B cell (primary cell): Measurements from ENCODE around the gene ZNF296. TPM values are rescaled to one million over a fixed set of nuclear protein-coding genes. Genes with fewer than 3 reads are reported as not detected.

Experiments
- ATAC-seq: fragments of 200-7000 bp; cut with Tn5 transposase; one replicate; pipeline ENCODE4 v1.10.0; 2021; ENCODE audit warnings: low read depth, mild to moderate bottlenecking, moderate number of reproducible peaks, moderate library complexity
- CTCF ChIA-PET: fragments of 350-600 bp; sonication (Branson Sonifier 250); formaldehyde crosslinking; loops from one replicate; lab custom pipeline; 2021; ENCODE audit warnings: antibody characterized with exemption, inconsistent platforms; lab: Charles Lee
- POLR2A ChIA-PET: fragments of 350-600 bp; sonication (Branson Sonifier 250); formaldehyde crosslinking; loops from one replicate; lab custom pipeline; 2021; ENCODE audit warnings: antibody characterized with exemption; lab: Charles Lee
- DNase-seq: peaks from one replicate; pipeline ENCODE4 v3.0.0; 2013
- H2AFZ ChIP-seq: 2 replicates; pipeline ENCODE4 v1.6.1; 2012; ENCODE audit warnings: mild to moderate bottlenecking, low read depth, low read length; ENCODE audit not compliant: insufficient read depth, poor library complexity, severe bottlenecking
- H3K27ac ChIP-seq, 2 donors: 1 replicate in 1 of 2; 2 replicates in 1 of 2; pipeline ENCODE4 v1.5.1; 2012 to 2013; ENCODE audit warnings: low read length in 2 of 2, mild to moderate bottlenecking in 2 of 2, moderate library complexity in 1 of 2
- H3K27me3 ChIP-seq, 4 experiments: fragments of 200-600 bp in 1 of 4; sonication (generic) in 1 of 4; replicated peaks in 1 of 4; 1 replicate in 2 of 4; 2 replicates in 2 of 4; pipeline versions ENCODE4 v1.6.1 to v1.7.0; 2013 to 2016; ENCODE audit warnings: low read length in 3 of 4, mild to moderate bottlenecking in 2 of 4, mixed read lengths in 1 of 4, moderate library complexity in 1 of 4; ENCODE audit not compliant: insufficient read depth in 4 of 4, control insufficient read depth in 3 of 4; ENCODE audit errors: control extremely low read depth in 1 of 4
- H3K36me3 ChIP-seq, 2 experiments: replicated peaks in 1 of 2; 1 replicate in 1 of 2; 2 replicates in 1 of 2; pipeline versions ENCODE4 v1.6.1 to v1.7.1; 2013; ENCODE audit warnings: low read length in 1 of 2; ENCODE audit not compliant: insufficient read depth in 2 of 2, control insufficient read depth in 1 of 2; ENCODE audit errors: control extremely low read depth in 1 of 2, extremely low read depth in 1 of 2
- H3K4me1 ChIP-seq, 2 donors: fragments of 200-600 bp in 1 of 2; sonication (generic) in 1 of 2; 1 replicate in 1 of 2; 2 replicates in 1 of 2; pipeline versions ENCODE4 v1.5.1 to v1.6.1; 2013 to 2017; ENCODE audit warnings: low read length in 2 of 2; ENCODE audit not compliant: control insufficient read depth in 2 of 2, insufficient read depth in 2 of 2
- H3K4me2 ChIP-seq: replicated peaks from 2 replicates; pipeline ENCODE3; 2012; ENCODE audit warnings: mild to moderate bottlenecking, low read depth, low read length; ENCODE audit not compliant: poor library complexity, severe bottlenecking
- H3K4me3 ChIP-seq, 5 experiments: fragments of 200-600 bp in 1 of 5; sonication (generic) in 1 of 5; 1 replicate in 3 of 5; 2 replicates in 2 of 5; pipeline versions ENCODE4 v1.5.1 to v1.7.0; 2011 to 2016; ENCODE audit warnings: low read length in 4 of 5, mild to moderate bottlenecking in 4 of 5, low read depth in 2 of 5, control low read depth in 1 of 5, moderate library complexity in 1 of 5; ENCODE audit not compliant: insufficient read depth in 1 of 5; ENCODE audit errors: control extremely low read depth in 1 of 5, extremely low read depth in 1 of 5
- H3K79me2 ChIP-seq: fragments of 200-600 bp; sonication (generic); one replicate; pipeline ENCODE4 v1.6.0; 2016; ENCODE audit warnings: low read length; ENCODE audit not compliant: control insufficient read depth, insufficient read depth
- H3K9ac ChIP-seq: fragments of 200-600 bp; sonication (generic); 2 replicates; pipeline ENCODE4 v1.6.1; 2017; ENCODE audit warnings: mild to moderate bottlenecking, low read length, moderate library complexity
- H3K9me3 ChIP-seq, 3 donors: one replicate each; pipeline versions ENCODE4 v1.6.1 to v1.7.1; 2013; ENCODE audit warnings: low read length in 2 of 3; ENCODE audit not compliant: control insufficient read depth in 2 of 3, insufficient read depth in 1 of 3; ENCODE audit errors: control extremely low read depth in 1 of 3
- H4K20me1 ChIP-seq: 2 replicates; pipeline ENCODE4 v1.6.0; 2012; ENCODE audit warnings: mild to moderate bottlenecking, low read length; ENCODE audit not compliant: insufficient read depth, control insufficient read depth, poor library complexity, severe bottlenecking
- H3K27ac Mint-ChIP-seq: one replicate; pipeline ENCODE4 v1.8.0; 2021; ENCODE audit warnings: mixed read lengths
- H3K27me3 Mint-ChIP-seq: one replicate; pipeline ENCODE4 v1.8.0; 2021; ENCODE audit warnings: mixed read lengths
- H3K4me1 Mint-ChIP-seq: one replicate; pipeline ENCODE4 v1.8.0; 2021; ENCODE audit warnings: mixed read lengths
- H3K4me3 Mint-ChIP-seq: one replicate; pipeline ENCODE4 v1.8.0; 2021; ENCODE audit warnings: mixed read lengths
- H3K9me3 Mint-ChIP-seq: one replicate; pipeline ENCODE4 v1.8.0; 2022; ENCODE audit warnings: mixed read lengths; ENCODE audit not compliant: insufficient read depth
- EZH2 ChIP-seq: IDR thresholded peaks from 2 replicates; pipeline ENCODE4 v1.6.1; 2012; ENCODE audit warnings: borderline replicate concordance, low read depth, mild to moderate bottlenecking, moderate library complexity, low read length; ENCODE audit not compliant: insufficient read depth, poor library complexity, severe bottlenecking
- WGBS: methylation state at CpG from one replicate; pipeline ENCODE4 v1.1.5; 2013; ENCODE audit warnings: missing lambda C conversion rate; ENCODE audit not compliant: insufficient coverage; 5-methylcytosine and 5-hydroxymethylcytosine counted together
- intact Hi-C: fragments of 100-400 bp; cut with micrococcal nuclease; formaldehyde crosslinking; loops from one replicate; pipeline ENCODE4 v1.10.0; 2022
- polyA plus RNA-seq: library from polyadenylated mRNA; depleted of rRNA; stranded (reverse); fragments of >200 nt; gene quantifications from 2 replicates; pipeline ENCODE4 v1.2.3, GENCODE V29; 2012
- total RNA-seq, 2 donors: library from RNA; stranded (reverse); fragments of 120-200 nt in 1 of 2; gene quantifications; 1 replicate in 1 of 2; 2 replicates in 1 of 2; pipeline versions ENCODE4 v1.2.3 to v1.2.4, GENCODE V29; 2013 to 2022
- TF ChIP-seq, protein P1 (sequence below): fragments of 200-600 bp; IDR thresholded peaks from one replicate; pipeline ENCODE4 v1.8.0; 2022; ENCODE audit warnings: antibody characterized with exemption, mild to moderate bottlenecking

The ZNF296 gene
- total and polyA plus RNA-seq, 2 donors (not counting 1 experiment from before 2014, with no cell fraction given): 21.9 to 30.2 TPM

DNA sequence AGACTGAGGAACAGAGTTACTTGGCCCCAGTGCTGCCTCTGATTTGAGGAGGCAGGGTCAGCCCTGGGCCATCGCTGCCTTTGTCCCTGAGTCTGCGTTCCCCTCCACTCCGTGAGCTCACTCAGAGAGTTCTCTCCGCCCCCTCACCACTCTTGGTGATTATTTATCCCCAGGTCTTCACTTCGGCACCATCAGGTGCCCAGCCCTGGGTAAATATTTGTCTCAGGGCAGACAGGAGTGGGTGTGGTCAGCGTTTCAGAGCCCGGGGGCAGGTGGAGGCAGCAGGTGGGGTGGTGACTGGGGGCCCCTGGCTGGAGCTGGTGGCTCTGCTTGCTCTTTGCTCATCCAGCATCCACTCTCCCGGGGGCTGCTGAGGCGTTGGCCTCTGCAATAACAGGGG, 37.4 kb upstream of the ZNF296 start:
- H3K36me3 ChIP-seq: no peaks in the 10 kb centered on the region
- no peak overlapping the region for H3K9ac ChIP-seq
- peak overlapping the region; percentile 14 for H3K4me2 ChIP-seq
- 48% methylated on average over 7 of the region's 9 CpGs for WGBS
- no peaks in the 10 kb centered on the region for H3K27me3 ChIP-seq
- ChIA-PET POLR2A (no interaction called here), CTCF (interaction anchor here (1.4 to 3.5 kb wide), 2 partner anchors 10 to 12 kb away, joined by 5 to 14 read pairs; no protein-coding TSS in a partner anchor)
- H4K20me1 ChIP-seq: peaks cover 86% of the 10 kb centered on the region
- H3K9me3 ChIP-seq: no peaks in the 10 kb centered on the region
- Mint-ChIP-seq H3K27me3 (no peaks in the 10 kb centered on the region), H3K4me1 (peaks cover 66% of the 10 kb centered on the region), H3K27ac (no peak overlapping the region), H3K4me3 (no peak overlapping the region), H3K9me3 (no peaks in the 10 kb centered on the region)
- no peak for DNase-seq
- H3K4me1 ChIP-seq: peaks cover 28 to 55% of the 10 kb centered on the region in 2 donors
- intact Hi-C loops: no loop called here
- ATAC-seq: no peak
- H3K27ac ChIP-seq: no peak overlapping the region
- no peak for TF ChIP-seq EZH2
- TF ChIP-seq, protein P1, sequence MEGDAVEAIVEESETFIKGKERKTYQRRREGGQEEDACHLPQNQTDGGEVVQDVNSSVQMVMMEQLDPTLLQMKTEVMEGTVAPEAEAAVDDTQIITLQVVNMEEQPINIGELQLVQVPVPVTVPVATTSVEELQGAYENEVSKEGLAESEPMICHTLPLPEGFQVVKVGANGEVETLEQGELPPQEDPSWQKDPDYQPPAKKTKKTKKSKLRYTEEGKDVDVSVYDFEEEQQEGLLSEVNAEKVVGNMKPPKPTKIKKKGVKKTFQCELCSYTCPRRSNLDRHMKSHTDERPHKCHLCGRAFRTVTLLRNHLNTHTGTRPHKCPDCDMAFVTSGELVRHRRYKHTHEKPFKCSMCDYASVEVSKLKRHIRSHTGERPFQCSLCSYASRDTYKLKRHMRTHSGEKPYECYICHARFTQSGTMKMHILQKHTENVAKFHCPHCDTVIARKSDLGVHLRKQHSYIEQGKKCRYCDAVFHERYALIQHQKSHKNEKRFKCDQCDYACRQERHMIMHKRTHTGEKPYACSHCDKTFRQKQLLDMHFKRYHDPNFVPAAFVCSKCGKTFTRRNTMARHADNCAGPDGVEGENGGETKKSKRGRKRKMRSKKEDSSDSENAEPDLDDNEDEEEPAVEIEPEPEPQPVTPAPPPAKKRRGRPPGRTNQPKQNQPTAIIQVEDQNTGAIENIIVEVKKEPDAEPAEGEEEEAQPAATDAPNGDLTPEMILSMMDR: no peak
- H3K4me3 ChIP-seq: no peak overlapping the region
- H2AFZ ChIP-seq: no peak overlapping the region
- peaks cover 96% of the 10 kb centered on the region for H3K79me2 ChIP-seq

DNA sequence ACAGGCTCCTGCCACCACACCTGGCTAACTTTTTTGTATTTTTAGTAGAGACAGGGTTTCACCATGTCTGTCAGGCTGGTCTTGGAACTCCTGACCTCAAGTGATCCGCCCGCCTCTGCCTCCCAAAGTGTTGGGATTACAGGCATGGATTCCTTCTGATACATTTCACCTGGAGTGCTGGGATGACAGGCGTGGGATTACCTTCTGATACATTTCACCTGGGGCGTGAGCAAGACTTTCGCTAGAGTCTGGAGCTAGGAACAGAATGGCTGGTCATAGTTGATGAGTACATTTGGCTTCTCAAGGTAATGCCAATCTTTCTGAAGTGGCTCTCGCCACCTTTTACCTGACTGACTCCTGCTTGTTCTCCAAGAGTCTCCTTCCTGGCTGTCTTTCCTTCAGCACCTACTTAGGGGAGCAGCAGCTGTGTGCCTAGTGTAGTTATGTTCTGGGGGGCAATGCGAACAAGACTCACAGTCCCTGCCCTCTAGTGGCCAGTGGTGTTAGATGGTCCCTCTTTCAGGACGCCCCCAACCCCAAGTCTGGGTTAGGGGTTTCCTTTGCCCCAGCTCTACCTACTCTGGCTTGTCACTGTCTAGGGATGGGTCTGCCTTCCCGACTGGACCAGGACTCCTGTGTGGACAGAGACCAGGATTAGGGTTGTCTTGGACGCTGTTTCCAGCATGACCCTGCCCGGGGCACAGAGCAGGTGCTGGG, 36.0 kb upstream of the ZNF296 start:
- WGBS: 98% methylated on average over 10 of the region's 11 CpGs
- no peaks in the 10 kb centered on the region for H3K9me3 ChIP-seq
- intact Hi-C loops: no loop called here
- H3K9ac ChIP-seq: no peak overlapping the region
- peaks cover 98% of the 10 kb centered on the region for H3K79me2 ChIP-seq
- DNase-seq: no peak
- H3K27ac ChIP-seq: no peak overlapping the region
- H3K4me2 ChIP-seq: no peak overlapping the region
- H2AFZ ChIP-seq: no peak overlapping the region
- no peaks in the 10 kb centered on the region for H3K27me3 ChIP-seq
- H3K4me3 Mint-ChIP-seq: no peak overlapping the region
- H4K20me1 ChIP-seq: peaks cover 87% of the 10 kb centered on the region
- H3K4me3 ChIP-seq: no peak overlapping the region
- no peaks in the 10 kb centered on the region for H3K27me3 Mint-ChIP-seq
- H3K36me3 ChIP-seq: no peaks in the 10 kb centered on the region
- H3K4me1 ChIP-seq: peaks cover 24 to 51% of the 10 kb centered on the region in 2 donors
- TF ChIP-seq, protein P1: no peak
- no peak for TF ChIP-seq EZH2
- H3K9me3 Mint-ChIP-seq: no peaks in the 10 kb centered on the region
- H3K4me1 Mint-ChIP-seq: peaks cover 65% of the 10 kb centered on the region
- ChIA-PET POLR2A (interaction anchor here (0.5 kb wide), 1 partner anchor 69 kb away, joined by 3 read pairs; no protein-coding TSS in a partner anchor), CTCF (interaction anchor here (0.6 to 3.5 kb wide), 3 partner anchors 9 to 25 kb away, joined by 3 to 14 read pairs (median 5); no protein-coding TSS in a partner anchor)
- no peak overlapping the region for H3K27ac Mint-ChIP-seq
- no peak for ATAC-seq
